A673 (cell line): ENCODE results near the gene PARPBP. TPM values are rescaled to one million over a fixed set of nuclear protein-coding genes. Genes with fewer than 3 reads are reported as not detected.

Experiments used
- BruUV-seq: library from RNA; stranded (reverse); fragments of 400-500 nt; replicated peaks from 2 replicates; lab custom pipeline; 2021; lab: Mats Ljungman, UMichigan
- CTCF ChIA-PET: fragments of 300-600 bp; sonication (Branson Sonifier 250); formaldehyde crosslinking; loops from one replicate; lab custom pipeline; 2022; ENCODE audit warnings: antibody characterized with exemption; lab: Charles Lee
- POLR2A ChIA-PET: fragments of 300-600 bp; sonication (Branson Sonifier 250); formaldehyde crosslinking; loops from one replicate; lab custom pipeline; 2022; ENCODE audit warnings: antibody characterized with exemption; ENCODE audit not compliant: low non-redundant PET; lab: Charles Lee
- DNase-seq: peaks from one replicate; pipeline ENCODE4 v3.0.0-alpha.2; 2015; ENCODE audit warnings: low spot score
- H3K27ac ChIP-seq: fragments of 200-600 bp; sonication (generic); 2 replicates; pipeline ENCODE4 v1.5.1; 2016; ENCODE audit warnings: mixed run types, low read depth, mild to moderate bottlenecking, mixed read lengths, antibody characterized with exemption, low read length; ENCODE audit not compliant: poor library complexity, severe bottlenecking
- H3K27me3 ChIP-seq: fragments of 200-600 bp; sonication (generic); replicated peaks from 2 replicates; pipeline ENCODE4 v1.6.1; 2017; ENCODE audit warnings: mixed run types, low read depth, mild to moderate bottlenecking, mixed read lengths, antibody characterized with exemption, low read length; ENCODE audit not compliant: insufficient read depth, poor library complexity
- H3K36me3 ChIP-seq: fragments of 200-600 bp; sonication (generic); 2 replicates; pipeline ENCODE4 v1.6.1; 2016; ENCODE audit warnings: mixed run types, mild to moderate bottlenecking, mixed read lengths, antibody characterized with exemption, low read length; ENCODE audit not compliant: insufficient read depth, poor library complexity, severe bottlenecking
- H3K4me1 ChIP-seq: fragments of 200-600 bp; sonication (generic); 2 replicates; pipeline ENCODE4 v1.6.1; 2017; ENCODE audit warnings: mixed run types, mild to moderate bottlenecking, mixed read lengths, antibody characterized with exemption, low read length; ENCODE audit not compliant: insufficient read depth, poor library complexity, severe bottlenecking
- H3K4me3 ChIP-seq: fragments of 200-600 bp; sonication (generic); 2 replicates; pipeline ENCODE4 v1.5.1; 2016; ENCODE audit warnings: low read depth, mixed run types, mild to moderate bottlenecking, mixed read lengths, low read length; ENCODE audit not compliant: poor library complexity, severe bottlenecking
- H3K9me3 ChIP-seq: fragments of 200-600 bp; sonication (generic); 2 replicates; pipeline ENCODE4 v1.6.1; 2016; ENCODE audit warnings: mixed run types, low read depth, mild to moderate bottlenecking, mixed read lengths, antibody characterized with exemption, low read length; ENCODE audit not compliant: poor library complexity, severe bottlenecking
- CTCF ChIP-seq: fragments of 300-800, 200-600 bp; sonication (generic); conservative IDR thresholded peaks from 2 replicates; pipeline ENCODE4 v1.5.1; 2017; ENCODE audit warnings: low read depth, mild to moderate bottlenecking, antibody characterized with exemption, low read length, moderate library complexity, mixed read lengths
- EZH2 ChIP-seq: fragments of 200-600 bp; sonication (generic); IDR thresholded peaks from 2 replicates; pipeline ENCODE4 v1.6.1; 2017; ENCODE audit warnings: borderline replicate concordance, low read depth, mild to moderate bottlenecking, mixed read lengths, antibody characterized with exemption, low read length; ENCODE audit not compliant: poor library complexity, severe bottlenecking
- intact Hi-C: fragments of 100-400 bp; cut with micrococcal nuclease; formaldehyde crosslinking; loops from one replicate; pipeline ENCODE4 v1.10.0; 2022; ENCODE audit not compliant: unreplicated experiment
- total RNA-seq: library from RNA; stranded (reverse); gene quantifications from 2 replicates; pipeline ENCODE4 v1.2.3, GENCODE V29; 2021

The PARPBP gene
- total RNA-seq, 1 experiment from 2014 or later: 43.0 TPM

- POLR2A ChIA-PET: no interaction called here
- no TSS peak for BruUV-seq
- no peak for DNase-seq
- Histone ChIP-seq H3K9me3 (no peaks in the 10 kb centered on the region), H3K36me3 (peaks cover 43% of the 10 kb centered on the region), H3K4me3 (no peak overlapping the region), H3K27me3 (no peaks in the 10 kb centered on the region), H3K27ac (no peak overlapping the region), H3K4me1 (no peaks in the 10 kb centered on the region)
- CTCF ChIA-PET: no interaction called here
- no peak for TF ChIP-seq CTCF
- no peak for TF ChIP-seq EZH2
- intact Hi-C loops: no loop called here
Measured at GRCh38 chr12:102114212-102114611, 5.8 kb upstream of the PARPBP start.

- Histone ChIP-seq H3K9me3 (no peaks in the 10 kb centered on the region), H3K4me3 (no peak overlapping the region), H3K36me3 (peaks cover 37% of the 10 kb centered on the region), H3K27me3 (no peaks in the 10 kb centered on the region), H3K27ac (no peak overlapping the region), H3K4me1 (no peaks in the 10 kb centered on the region)
- no TSS peak for BruUV-seq
- no peak for DNase-seq
- POLR2A ChIA-PET: interaction anchor here (0.5 kb wide), 1 partner anchor 201 kb away, joined by 6 read pairs; no protein-coding TSS in a partner anchor
- intact Hi-C loops: no loop called here
- CTCF ChIA-PET: no interaction called here
- TF ChIP-seq CTCF (no peak), EZH2 (no peak)
Measured at GRCh38 chr12:102116392-102116791, 3.6 kb upstream of the PARPBP start.

- no peak for DNase-seq
- TF ChIP-seq CTCF (no peak), EZH2 (no peak)
- intact Hi-C loops: no loop called here
- CTCF ChIA-PET: no interaction called here
- Histone ChIP-seq H3K36me3 (peaks cover 25% of the 10 kb centered on the region), H3K9me3 (no peaks in the 10 kb centered on the region), H3K27me3 (no peaks in the 10 kb centered on the region), H3K4me3 (peak overlapping the region; percentile 91), H3K27ac (no peak overlapping the region), H3K4me1 (peaks cover 8% of the 10 kb centered on the region)
- POLR2A ChIA-PET: no interaction called here
- BruUV-seq: no TSS peak
Measured at GRCh38 chr12:102118874-102119273, 1.1 kb upstream of the PARPBP start.
